HEK293T (cell line): ENCODE data around the gene ZGPAT.

Experiments
- BHLHE40 ChIP-seq: fragments of 450-650 bp; IDR thresholded peaks from 2 replicates; pipeline ENCODE4 v1.6.1; 2016; ENCODE audit warnings: mild to moderate bottlenecking, moderate library complexity, borderline replicate concordance
- CTBP1 ChIP-seq: fragments of 450-650 bp; IDR thresholded peaks from 2 replicates; pipeline ENCODE4 v1.6.1; 2016; ENCODE audit warnings: borderline replicate concordance
- FOXM1 ChIP-seq: fragments of 450-650 bp; IDR thresholded peaks from 2 replicates; pipeline ENCODE4 v1.6.1; 2017; ENCODE audit warnings: mild to moderate bottlenecking, borderline replicate concordance
- NFRKB ChIP-seq: fragments of 450-650 bp; IDR thresholded peaks from 2 replicates; pipeline ENCODE4 v1.6.1; 2016; ENCODE audit warnings: mild to moderate bottlenecking, moderate library complexity
- SUZ12 ChIP-seq: fragments of 450-650 bp; IDR thresholded peaks from 2 replicates; pipeline ENCODE4 v1.6.1; 2016; ENCODE audit warnings: mild to moderate bottlenecking

DNA sequence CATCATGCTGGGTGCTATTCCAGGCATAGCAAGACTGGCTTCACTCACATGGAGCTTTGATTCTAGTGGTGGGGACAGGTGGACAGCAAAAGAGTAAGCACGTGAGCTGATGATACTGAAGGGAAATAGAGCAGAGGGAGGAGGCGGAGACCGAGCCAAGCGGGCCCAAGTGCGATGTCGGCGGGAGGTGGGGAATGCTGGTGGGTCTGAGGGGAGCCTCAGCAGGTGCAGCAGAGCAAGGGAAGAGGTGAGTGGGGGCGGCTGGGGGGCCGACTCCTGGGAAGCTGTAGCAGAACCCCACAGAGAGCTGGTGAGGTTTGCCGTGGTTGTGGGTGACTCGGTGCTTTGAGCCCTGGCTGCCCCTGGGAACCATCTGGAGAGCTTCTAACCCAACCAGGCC is 39.5 kb upstream of the ZGPAT start:
- TF ChIP-seq NFRKB, result no peak
- no peak for TF ChIP-seq SUZ12
- TF ChIP-seq CTBP1, result no peak
- no peak for TF ChIP-seq FOXM1
- no peak for TF ChIP-seq BHLHE40
